ENCODE data around the gene CSN2. TPM values are rescaled to one million over a fixed set of nuclear protein-coding genes. Genes with fewer than 3 reads are reported as not detected.

The CSN2 gene
- total RNA-seq, 1 experiment from 2014 or later: not detected

- no peak for TF ChIP-seq CTCF (conservative IDR thresholded peaks at IDR 0.05)
- Mint-ChIP-seq H3K36me3 (ENCODE audit: insufficient read depth in 1 of 3, low read depth in 3 of 3) (no peaks in the 10 kb centered on the region), H3K9me3 (no peaks in the 10 kb centered on the region), H3K27ac (no peak overlapping the region), H3K4me3 (no peak overlapping the region), H3K4me1 (no peaks in the 10 kb centered on the region), H3K27me3 (ENCODE audit: low read depth) (no peaks in the 10 kb centered on the region; the same call in 1 of the 2 replicates)
- no peaks in the 10 kb centered on the region for H3K23me2 ChIP-seq (ENCODE audit: insufficient read length, low read depth, low read length, poor library complexity, severe bottlenecking)
- H3K79me1 ChIP-seq (ENCODE audit: insufficient read depth, low read depth, low read length, poor library complexity, severe bottlenecking): no peaks in the 10 kb centered on the region
- no peak for DNase-seq
- H4K91ac ChIP-seq (ENCODE audit: insufficient read length, low read depth, low read length): no peak overlapping the region
- H2BK12ac ChIP-seq (ENCODE audit: insufficient read length, low read depth, low read length): no peak overlapping the region
- H2BK15ac ChIP-seq (ENCODE audit: low read depth, low read length): no peak overlapping the region
- H3K14ac ChIP-seq (ENCODE audit: insufficient read depth, low read length): no peak overlapping the region
- no peak overlapping the region for H4K8ac ChIP-seq (replicated peaks; ENCODE audit: insufficient read length, low read depth, low read length)
- no peak overlapping the region for H3K27ac ChIP-seq (ENCODE audit: insufficient read length, low read depth, low read length)
- no CpG with 5 or more reads among the region's 4 CpGs for WGBS (ENCODE audit: extremely low coverage, insufficient read length, low lambda C conversion rate)
- H3K23ac ChIP-seq (ENCODE audit: insufficient read length, low read depth, low read length): no peak overlapping the region
- no peak overlapping the region for H2AFZ ChIP-seq (ENCODE audit: low read length)
- no peak overlapping the region for H3K18ac ChIP-seq (ENCODE audit: insufficient read length, low read depth, low read length)
- no peak overlapping the region for H2AK5ac ChIP-seq (ENCODE audit: insufficient read length, low read length)
- no peaks in the 10 kb centered on the region for H4K20me1 ChIP-seq (ENCODE audit: control insufficient read depth, insufficient read depth, insufficient read length)
- no peak overlapping the region for H2BK20ac ChIP-seq (ENCODE audit: low read depth, low read length, poor library complexity, severe bottlenecking)
- no peak overlapping the region for H3K4me2 ChIP-seq (ENCODE audit: insufficient read depth, insufficient read length, low read length)
- no peaks in the 10 kb centered on the region for H3K79me2 ChIP-seq (ENCODE audit: insufficient read depth, low read length)
- H2BK5ac ChIP-seq (ENCODE audit: insufficient read length, low read length): no peak overlapping the region
- H3K9ac ChIP-seq (ENCODE audit: extremely low read depth, insufficient read length, low read length): no peak overlapping the region
- no peaks in the 10 kb centered on the region for H3K4me1 ChIP-seq (ENCODE audit: insufficient read depth, low read length)
- no peaks in the 10 kb centered on the region for H3K9me3 ChIP-seq (ENCODE audit: control insufficient read depth, low read depth, low read length)
- H3K27me3 ChIP-seq (ENCODE audit: insufficient read depth, low read length): no peaks in the 10 kb centered on the region
- H4K5ac ChIP-seq (ENCODE audit: insufficient read length, low read depth, low read length): no peak overlapping the region
- H2BK120ac ChIP-seq (ENCODE audit: low read depth, low read length, poor library complexity, severe bottlenecking): no peak overlapping the region
- no peak overlapping the region for H3T11ph ChIP-seq (ENCODE audit: low read length)
- H3K4ac ChIP-seq (ENCODE audit: low read depth, low read length): no peak overlapping the region
- no peak overlapping the region for H3K56ac ChIP-seq (ENCODE audit: insufficient read length, low read depth, low read length)
Observed at GRCh38 chr4:69909195-69909594, 56.3 kb downstream of the CSN2 start.
